M059J (cell line): ENCODE data around the gene SLC39A11. TPM values are rescaled to one million over a fixed set of nuclear protein-coding genes. Genes with fewer than 3 reads are reported as not detected.
"Not testable (repeated sequence)": the region's sequence is repeated elsewhere in the genome, so short reads cannot be mapped to it uniquely, and the experiment has no call there.

ENCODE experiments used
- DNase-seq: peaks from one replicate; pipeline ENCODE4 v3.0.0-alpha.2; 2012; ENCODE audit warnings: low read depth
- total RNA-seq: library from RNA; depleted of rRNA; stranded (reverse); fragments of >200 nt; shearing (Covaris generic); gene quantifications from 2 replicates; pipeline ENCODE4 v1.2.3, GENCODE V29; 2014

Gene SLC39A11
- total RNA-seq, 1 experiment from 2014 or later, result 22.2 TPM

DNA sequence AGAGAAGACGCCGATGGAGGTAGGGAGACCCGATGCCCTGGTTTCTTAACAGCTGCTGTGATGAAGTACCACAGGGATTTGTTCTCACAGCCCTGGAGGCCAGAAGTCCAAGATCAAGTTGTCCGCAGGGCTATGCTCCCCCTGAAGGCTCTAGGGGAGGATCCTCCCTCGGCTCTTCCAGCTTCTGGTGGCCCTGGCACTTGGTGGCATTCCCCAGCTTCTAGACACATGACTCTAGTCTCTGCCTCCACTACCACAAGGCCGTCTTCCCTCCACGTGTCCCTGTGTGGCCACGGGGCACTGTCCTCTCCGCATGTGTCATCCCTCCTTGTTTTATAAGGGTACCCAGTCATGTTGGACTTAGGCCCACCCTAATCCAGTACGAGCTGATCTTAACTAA, 375.2 kb downstream of the SLC39A11 start:
- DNase-seq, result no peak

DNA sequence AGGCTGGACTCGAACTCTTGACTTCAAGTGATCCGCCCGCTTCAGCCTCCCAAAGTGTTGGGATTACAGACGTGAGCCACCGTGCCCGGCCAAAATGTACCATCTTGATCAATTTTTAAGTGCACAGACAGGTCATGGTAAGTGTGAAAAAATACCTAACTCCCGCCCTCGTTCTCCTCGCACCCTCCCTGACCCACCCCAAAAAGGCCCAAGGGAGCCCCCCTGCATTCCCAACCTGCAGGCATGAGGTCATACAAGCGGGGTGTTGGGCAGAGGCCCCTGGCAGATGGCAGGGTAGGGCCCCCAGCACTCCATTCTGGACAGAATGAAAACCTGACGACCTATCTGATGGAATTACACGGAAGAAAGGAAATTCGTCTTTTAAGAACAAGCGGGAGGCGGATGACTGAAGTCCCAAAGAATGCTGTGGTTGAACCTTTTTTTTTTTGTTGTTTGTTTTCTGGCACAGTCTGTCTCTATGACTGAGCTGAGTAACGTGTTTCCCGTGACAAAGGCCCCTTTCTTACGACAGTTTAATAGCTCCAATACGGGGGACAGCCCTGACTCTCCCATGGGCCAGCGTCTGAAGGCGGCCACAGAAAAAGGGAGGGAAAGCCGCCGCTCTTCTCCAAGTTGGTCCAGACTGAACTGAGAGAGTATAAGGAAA, 376.4 kb downstream of the SLC39A11 start:
- DNase-seq, result peak; percentile 98

DNA sequence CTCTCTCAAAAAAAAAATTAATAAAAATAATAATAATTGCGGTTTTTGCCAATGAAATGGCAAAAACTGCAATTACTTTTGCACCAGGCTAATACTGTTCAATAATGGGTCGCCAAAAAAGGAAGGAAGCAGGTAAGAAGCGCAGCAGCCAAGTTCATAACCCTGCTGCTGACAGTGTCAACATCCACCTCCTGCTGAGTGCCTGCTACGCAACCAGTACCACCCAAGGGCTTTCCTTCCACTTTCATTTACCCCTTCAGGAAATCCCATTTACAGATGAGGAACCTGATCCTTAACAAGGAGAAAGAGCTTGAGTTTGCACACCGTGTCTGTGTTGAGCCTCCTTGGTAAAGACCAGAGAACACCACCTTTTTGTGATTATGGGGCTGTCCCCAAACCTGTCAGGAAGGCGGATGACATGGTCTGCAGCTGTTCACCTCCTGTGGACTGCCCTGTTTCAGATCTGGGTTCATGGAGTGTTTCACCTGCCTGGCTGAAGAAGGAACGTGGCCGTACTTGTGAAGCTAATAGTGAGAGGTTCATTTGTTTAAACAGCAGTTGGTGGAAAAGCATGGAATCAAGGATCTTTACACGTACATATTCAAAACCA, 378.0 kb downstream of the SLC39A11 start:
- no peak for DNase-seq

DNA sequence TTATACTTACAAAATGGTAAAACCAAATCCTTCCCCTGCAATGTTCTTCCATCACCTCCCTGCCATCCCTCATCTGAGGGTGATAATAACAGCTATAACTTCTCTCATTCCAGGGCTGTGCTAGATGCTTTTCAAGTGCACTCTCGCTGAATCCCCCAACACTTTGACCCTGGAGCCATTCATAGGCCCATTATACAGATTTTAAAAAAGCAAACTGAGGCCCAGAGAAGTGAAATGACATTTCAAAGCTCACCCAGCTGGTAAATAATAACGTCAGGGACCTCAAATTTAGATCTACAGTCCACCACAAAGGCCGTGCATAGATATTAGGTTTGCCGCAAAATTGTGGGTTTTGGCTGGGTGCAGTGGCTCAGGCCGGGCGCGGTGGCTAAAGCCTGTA, 378.8 kb downstream of the SLC39A11 start:
- DNase-seq, result no peak

DNA sequence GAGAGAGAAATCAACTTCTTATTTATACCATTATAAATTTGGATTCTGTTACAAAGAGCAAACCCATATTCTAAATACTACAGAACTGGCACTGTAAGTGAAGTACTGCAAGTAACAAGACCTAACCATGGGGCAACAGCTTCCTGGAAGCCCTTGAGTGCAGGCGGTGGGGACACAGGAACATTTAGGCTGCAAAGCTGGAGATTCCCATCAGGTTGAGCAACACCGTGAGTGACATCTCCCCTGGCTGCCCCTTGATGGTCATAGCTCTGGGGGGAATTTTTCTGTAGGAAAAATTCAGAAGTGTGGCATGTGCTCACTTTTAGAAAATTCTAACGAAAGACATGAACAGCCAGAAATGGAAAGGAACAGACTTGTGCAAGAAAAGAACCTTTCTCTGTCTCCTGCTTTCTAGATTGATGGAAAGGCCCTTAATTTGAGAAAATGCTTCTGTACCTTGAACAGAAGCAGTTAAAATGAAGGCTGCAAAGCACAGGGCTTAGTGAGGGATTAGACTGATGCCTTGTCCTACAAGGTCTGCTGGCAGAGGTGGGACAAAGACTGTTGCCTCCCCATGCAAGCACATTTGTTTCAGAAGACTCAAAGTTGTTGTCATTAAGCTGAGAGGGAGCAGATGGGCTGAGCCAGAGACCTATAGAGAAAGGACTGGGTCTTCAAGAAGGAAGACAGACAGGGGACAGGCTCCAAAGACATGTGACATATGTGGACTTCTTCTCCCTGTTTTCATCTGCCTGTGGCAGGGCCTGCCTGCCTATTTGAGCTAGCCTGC, 380.8 kb downstream of the SLC39A11 start:
- no peak for DNase-seq

DNA sequence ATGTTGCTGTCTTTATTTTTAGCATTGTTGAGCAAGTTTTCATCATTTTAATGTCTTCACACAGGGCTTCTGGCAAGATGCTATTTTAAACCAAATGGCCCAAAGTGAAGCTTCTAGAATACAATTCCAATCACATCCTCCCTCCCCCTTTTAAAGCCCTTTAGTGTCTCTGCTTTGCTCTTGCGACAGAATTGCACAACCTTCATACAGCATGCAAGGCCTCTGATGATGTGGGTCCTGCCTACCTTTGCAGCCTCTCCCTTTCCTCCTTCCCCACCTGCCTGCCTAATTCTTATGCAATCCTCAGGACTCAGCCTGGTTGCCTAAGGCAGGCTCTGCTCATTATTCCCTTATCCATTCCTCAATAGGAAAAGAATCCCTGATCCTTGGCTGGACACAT, 381.7 kb downstream of the SLC39A11 start:
- no peak for DNase-seq

DNA sequence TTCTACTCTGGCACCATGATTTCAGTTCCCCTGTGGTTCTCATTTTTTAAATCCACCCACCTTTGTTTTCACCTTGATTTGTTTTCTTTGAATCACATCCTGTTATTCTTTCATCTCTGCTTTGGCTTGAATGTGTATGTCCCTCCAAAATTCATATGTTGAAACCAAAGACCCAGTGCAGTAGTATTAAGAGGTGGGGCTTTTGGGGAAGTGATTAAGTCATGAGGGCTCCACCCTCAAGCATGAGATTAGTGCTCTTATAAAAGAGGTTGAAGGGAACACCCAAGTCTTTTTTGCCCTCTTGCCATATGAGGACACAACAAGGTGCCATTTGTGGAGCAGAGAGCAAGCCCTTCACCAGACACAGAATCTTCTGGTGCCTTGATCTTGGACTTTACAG, 382.3 kb downstream of the SLC39A11 start:
- DNase-seq, result no peak

DNA sequence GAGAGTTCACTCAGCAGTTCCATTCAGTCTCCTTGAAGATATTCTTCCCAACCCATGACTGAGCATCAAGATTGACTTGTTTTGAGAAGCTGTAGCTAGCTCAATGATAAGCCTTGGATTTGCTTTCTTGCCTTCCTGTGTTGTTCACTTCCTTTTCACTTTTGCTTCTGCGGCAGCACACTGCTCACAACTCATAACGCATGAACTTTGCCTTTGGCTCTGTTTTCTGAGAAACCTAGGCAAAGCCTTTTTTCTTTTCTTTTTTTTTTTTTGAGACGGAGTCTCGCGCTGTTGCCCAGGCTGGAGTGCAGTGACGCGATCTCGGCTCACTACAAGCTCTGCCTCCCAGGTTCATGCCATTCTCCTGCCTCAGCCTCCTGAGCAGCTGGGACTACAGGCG, 383.8 kb downstream of the SLC39A11 start:
- DNase-seq, result not testable (repeated sequence)

DNA sequence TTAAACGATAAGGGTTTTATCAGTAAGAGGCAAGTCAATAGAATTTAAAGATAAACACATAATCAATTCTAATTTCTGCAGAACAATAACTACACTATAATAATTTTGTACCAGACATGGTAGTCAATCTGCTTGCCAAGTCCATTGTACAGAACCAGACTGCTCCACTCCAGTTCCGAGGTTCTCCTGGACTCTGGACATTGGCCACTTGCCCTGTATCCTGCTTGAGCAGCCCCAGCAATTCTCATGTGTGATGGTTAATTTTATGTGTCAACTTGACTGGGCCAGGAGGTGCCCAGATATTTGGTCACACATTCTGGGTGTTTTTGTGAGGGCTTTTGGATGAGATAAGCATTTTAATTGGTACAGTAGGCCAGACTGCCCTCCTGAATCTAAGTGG, 384.6 kb downstream of the SLC39A11 start:
- DNase-seq, result no peak

DNA sequence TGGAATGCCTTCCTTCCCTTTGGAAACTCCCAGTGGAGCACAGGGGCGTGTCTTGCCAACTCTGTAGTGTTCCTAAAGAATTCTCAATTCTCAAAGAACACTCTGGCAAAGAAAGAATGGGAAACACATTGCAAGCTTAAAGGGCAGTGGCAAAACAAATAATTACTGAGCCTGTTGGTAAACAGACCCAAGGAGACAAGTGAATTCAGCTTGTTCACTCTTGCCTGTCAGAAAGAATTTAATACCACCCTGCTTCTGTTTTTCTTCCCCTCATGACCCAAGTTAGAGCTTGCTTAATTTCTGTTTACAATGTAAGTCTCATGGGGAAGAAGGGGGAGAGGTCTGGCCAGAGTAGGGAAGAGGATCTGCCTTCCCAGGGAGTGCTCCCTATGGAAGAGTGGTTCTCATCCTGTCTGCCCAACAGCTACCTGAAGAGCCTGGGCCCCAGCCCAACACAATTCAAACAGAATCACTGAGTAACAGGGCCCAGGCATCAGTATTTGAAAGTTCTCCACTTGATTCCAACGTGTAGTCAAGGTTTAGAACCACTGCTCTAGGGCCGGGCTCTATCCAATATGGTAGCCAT, 386.0 kb downstream of the SLC39A11 start:
- no peak for DNase-seq

DNA sequence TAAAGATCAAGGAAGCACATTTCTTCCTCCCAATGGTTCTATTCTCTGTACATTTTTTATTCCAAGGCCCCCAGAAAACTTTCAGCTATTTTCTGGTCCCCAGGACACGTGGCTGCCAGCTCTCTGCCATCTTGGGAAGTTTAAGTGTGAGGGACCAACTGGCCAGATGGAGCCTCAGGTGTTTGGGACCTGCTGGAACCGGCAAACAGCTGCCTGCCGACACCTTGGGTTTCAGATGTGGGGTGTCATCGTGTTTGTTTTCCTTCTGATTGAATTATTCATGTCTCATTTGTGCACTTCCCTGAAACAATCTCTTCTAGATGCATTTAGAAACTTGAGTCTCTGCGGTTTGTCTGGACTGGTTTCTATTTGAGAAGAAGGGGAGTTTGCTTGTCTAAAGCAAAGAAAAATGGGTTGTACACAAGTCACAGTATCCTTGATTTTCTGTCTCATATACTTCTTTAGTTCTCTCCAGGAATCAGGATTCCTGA, 386.5 kb downstream of the SLC39A11 start:
- DNase-seq, result no peak

DNA sequence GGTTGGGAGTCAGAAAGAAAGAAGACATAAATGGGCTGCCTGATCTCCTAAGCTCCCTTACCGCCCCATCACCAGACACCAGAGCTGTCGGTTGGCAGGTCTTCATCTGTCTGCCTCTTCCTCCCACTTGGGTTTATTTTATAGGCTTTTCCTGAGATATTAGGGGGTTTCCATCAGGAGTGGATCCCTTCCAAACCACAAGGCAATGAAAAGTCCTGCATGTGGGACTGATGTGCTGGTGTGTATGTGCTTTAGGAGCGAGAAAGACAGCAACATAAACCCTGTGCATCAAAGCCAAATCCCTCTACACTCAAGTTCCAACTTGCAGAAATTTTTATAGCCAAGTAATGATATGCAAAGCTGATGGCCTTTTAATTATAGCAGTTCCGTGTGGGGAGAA, 389.5 kb downstream of the SLC39A11 start:
- DNase-seq, result peak; percentile 81

DNA sequence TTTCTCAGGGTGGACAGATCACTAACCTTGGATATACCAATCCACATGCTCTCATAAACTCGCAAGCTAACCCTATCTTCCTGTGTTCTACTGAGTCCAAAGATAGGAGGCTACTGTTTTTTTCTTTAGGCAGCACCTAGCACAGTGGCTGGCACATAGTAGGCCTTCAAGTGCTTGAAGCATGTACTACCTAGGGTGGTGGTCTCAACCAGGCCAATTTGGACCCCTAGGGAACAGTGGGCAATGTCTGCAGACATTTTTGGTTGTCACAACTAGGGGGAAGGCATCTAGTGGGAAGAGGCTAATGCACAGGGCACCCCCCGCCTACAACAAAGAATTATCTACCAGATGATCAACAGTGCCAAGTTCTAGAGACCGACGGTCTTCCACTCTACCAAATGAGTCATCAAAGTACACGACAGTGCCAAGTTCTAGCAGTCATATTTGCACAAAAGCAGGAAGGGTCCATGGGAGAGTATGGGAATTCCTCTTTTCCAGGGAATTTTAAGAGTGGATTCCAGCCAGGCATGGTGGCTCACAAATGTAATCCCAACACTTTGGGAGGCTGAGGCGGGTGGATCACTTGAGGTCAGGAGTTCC, 390.3 kb downstream of the SLC39A11 start:
- peak; percentile 91 for DNase-seq

DNA sequence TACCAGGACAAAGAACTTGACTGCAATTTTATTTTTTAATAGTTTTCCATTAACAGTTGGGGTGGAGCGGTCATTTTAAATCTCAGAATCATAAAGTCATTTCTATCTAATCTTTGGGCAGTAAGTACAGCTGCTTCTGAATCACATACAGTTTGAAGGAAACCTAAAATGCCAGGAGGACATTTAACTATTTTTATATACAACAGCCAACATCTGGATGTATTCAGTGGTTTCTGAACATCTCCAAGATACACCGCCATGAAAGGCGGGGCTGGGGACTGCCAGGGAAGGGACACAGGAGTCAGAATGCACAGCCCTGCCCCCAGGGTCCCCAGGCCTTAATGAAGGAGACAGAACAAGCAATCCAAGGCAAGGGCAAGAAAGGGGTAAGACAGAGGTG, 392.3 kb downstream of the SLC39A11 start:
- DNase-seq, result no peak

DNA sequence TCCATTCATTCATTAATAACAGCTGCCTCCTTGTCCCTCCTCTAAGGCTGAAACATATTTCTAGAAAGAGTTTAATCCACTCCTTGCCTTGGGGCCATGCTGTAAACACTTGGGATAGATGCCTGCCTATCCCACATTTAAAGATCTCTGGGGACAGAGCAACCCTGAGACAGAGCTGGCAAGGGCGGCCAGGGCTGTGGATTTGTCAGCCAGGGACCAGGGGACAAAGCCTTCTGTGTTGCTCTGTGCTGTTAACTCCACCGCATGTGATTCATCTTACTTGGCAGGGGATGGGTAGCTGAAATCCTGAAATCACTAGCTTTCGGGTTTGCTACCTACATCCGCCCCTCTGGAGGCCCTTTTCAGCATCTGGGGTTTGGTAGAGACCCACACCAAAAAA, 392.9 kb downstream of the SLC39A11 start:
- peak; percentile 87 for DNase-seq

DNA sequence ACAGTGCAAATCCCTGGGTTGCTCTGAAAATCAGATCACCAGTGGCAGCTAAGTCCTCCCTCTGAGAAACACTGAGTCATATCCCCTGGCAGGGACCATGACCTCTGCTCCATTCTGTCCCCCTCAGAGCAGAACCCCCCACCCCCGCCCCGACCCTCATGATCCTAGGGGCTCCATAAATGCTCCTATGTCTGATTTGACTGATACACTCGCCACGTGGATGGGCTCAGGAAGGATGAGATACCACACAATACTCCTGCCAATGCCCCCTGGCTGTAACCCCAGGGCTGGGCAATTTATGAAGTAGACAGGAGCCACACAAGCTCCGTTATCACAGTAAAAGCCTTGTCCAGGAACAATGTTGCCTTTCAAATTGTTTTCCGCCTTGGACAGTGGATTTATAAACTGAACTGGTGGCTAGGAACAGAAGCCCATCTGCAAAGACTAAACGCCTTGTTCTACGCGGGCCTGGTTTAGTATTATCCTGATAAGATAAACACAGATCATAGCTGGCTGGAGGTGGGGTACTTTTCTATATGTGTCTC, 394.8 kb downstream of the SLC39A11 start:
- DNase-seq, result peak; percentile 54

DNA sequence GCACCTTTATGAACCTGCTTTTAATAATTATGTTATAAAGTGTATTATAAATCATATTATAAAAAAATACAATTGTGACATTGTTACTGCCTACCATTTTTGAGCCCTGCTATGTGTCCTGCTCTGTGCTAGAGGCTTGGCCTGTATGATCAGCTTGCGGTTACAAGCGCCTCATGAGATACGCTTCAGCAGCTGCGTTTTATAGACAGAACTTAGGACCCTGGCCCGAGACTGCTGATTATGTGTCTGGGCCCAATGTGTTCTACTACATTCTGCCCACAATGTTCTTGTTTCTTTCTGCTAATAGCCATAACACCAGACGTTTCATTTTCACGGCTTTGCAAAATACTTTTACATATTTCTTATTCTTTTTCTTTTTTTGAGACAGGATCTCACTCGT, 395.8 kb downstream of the SLC39A11 start:
- DNase-seq, result no peak

DNA sequence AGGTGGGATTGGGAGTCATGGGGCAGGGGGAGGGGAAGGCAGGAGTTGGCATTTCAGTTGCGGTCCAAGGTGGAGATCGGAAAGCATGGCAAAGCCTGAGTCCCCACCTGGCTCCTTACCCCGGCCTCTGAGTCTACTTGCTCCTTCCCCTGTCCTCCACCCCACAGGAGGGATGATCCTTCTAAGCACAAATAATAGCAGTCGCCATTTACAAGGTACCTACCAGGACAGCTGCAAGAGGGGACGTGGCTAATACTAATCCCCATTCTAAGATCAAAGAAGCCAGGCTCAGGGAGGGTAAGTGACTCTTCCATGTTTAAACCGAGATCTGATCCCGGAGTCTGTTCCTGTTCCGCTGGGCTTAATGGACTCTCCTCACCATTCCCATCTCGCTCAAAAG, 396.3 kb downstream of the SLC39A11 start:
- no peak for DNase-seq

DNA sequence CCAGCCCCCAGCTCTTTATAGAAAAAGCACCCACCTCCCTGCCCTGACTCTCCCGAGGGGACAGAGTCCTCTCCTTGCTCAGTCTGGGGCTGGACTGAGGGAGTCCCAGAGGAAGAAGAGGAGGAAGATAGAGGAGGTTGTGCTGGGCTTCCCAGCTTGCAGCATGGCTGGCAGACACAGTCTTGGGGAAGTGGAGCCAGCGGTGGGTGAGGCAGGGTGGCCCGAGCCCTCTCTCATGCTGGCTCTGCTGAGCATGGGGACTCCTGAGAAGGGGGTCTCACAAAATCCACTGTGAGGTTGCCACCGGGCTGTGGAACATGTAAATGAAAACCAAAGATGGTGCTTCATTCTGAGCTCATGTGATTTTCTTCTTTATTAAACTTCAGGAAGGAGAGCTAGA, 398.5 kb downstream of the SLC39A11 start:
- DNase-seq, result no peak

DNA sequence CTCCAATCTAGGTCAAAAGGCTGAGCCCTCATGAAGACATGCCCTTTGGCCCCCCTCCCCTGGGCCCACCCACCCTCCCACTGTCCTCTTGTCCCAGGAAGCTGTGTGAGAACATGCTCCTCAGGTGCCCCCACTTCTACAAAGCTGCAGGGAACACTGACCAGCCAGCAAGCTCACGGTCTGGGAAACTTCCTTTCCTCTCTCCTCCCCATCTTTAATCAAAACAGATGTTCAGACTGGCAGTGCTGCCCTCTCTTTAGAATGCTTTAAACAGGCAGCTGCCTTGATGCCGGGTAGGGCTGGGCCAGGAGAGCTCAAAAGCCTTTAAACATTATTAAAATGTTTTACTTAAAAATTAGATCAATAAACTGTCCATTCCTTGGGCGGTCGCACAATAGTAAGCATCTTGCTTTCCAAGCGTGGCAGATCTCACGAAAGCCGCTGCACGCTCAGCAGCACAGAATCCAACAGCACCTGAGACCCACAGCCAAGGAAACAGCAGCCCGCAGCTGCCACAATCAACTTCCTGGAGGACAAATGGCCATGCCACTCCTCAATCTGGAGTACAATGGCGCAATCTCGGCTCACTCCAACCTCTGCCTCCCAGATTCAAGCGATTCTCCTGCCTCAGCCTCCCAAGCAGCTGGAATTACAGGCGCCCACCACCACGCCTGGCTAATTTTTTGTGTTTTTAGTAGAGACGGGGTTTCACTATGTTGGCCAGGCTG, 399.2 kb downstream of the SLC39A11 start:
- DNase-seq, result no peak

DNA sequence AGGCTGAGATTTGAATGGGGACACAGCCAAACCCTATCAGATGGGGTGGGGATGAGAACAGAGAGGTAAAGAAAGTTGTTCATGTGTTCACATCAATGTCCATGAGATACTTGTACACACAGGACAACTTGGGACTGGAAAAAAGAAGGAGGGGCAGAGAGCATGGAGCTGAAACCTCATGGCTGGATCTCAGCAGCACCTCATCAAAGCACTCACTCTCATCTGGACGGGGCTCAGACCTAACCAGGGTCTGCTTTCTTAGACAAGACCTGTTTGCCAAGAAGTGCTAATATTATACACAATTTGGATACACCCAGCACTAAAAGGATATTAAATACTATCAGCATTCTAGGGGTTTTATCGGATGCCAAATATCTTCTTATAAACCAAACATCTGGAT, 399.8 kb downstream of the SLC39A11 start:
- DNase-seq, result no peak
